NCI-H1436 treated with DMSO at 0.1 percent for 48 hours (cell line): Measurements from ENCODE around the gene CNOT6.
"Not testable (repeated sequence)": the region's sequence is repeated elsewhere in the genome, so short reads cannot be mapped to it uniquely, and the experiment has no call there.

ENCODE experiments used
- DNase-seq: peaks from one replicate; lab custom pipeline; 2025; lab: John Stamatoyannopoulos, UW

CNOT6 gene

DNA sequence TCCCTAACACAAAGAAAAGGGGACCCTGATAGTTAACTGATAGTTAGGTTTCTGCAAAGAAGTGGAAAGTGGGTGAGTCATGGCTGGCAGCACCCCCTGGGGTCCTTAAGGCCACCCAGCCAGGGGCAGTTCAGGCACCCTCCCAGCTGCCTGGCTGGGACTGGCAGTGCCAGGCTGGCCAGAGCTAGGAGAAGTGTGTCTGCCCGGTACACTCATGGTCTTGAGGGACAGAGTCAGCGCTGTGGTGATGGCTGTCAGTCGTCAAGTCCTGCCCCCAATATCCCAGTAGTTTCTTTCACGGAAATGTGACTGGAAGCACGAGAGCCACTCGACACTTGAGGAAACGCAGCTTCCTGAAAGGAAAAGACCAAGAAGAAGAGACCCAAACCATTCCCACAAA lies 22.3 kb upstream of the CNOT6 start:
- no peak for DNase-seq

GRCh38 chr5:180472269-180472668 lies 21.9 kb upstream of the CNOT6 start:
- no peak for DNase-seq

DNA sequence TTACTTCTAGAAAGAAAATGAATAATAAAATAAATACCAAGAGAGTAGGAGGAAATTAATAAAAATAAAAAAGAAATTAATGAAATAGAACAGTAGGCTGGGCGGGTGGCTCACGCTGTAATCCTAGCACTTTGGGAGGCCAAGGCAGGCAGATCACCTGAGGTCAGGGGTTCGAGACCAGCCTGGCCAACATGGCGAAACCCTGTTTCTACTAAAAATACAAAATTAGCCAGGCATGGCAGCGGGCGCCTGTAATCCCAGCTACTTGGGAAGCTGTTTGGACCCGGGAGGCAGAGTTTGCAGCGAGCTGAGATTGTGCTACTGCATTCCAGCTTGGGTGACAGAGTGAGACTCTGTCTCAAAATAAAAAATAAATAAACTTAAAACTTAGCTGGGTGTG lies 20.8 kb upstream of the CNOT6 start:
- not testable (repeated sequence) for DNase-seq

DNA sequence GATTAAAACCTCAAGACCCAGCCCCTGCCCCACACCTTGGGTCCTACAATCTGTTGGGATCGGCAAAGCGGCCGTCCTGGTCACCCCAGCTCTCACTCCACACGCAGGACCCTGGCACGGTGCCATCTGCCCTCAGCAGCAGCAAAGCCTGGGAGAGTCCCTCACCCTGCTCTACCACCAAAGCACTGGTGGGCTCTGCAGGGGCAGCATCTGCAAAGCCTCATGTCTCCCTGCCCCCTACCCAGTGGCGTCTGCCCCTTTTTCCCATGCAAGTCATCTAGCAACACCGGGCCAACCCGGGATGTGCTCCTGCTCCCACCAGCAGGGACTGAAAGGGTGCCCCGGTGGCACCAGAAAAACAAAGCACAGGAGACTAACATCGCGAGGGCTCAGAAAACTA lies 19.6 kb upstream of the CNOT6 start:
- no peak for DNase-seq

DNA sequence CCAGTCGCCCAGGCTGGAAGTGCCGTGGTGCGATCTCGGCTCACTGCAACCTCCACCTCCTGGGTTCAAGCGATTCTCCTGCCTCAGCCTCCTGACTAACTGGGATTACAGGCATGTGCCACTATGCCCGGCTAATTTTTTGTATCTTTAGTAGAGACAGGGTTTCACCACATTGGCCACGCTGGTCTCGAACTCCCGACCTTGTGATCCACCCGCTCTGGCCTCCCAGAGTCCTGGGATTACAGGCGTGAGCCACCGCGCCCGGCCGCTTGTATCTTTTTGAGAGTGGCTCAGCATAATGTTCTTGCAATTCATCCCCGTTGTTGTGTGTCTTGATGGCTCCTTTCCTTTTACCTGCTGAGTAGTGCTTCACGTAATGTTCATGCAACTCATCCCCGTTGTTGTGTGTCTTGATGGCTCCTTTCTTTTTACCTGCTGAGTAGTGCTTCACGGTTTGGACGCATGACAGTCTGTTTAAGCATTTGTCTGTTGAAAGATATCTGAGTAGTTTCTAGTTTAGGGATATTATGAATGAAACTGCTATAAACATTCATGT lies 18.1 kb upstream of the CNOT6 start:
- not testable (repeated sequence) for DNase-seq

GRCh38 chr5:180484813-180485212 lies 9.4 kb upstream of the CNOT6 start:
- no peak for DNase-seq

- DNase-seq = no peak
These were observed 7.5 kb upstream of the CNOT6 start for GRCh38 chr5:180486636-180487149.

DNA sequence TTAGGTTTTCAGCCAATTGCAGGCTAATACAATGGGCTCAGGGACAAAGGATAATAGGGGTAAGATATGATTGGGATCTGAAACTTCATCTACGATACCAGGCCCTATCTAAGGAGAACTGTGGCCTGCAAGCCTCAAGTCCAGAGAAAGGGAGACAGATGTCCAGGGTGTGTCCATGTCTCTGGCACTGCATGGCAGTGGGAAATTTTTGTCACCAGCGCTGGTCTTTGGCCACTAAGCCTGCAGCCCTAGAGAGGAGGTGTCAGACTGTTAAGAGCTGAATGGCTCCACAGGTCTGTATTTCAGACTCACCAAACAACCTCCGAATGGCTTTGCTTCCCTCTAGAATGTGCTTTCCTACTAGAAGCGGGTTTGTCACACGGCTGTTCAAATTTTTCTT lies 6.6 kb upstream of the CNOT6 start:
- no peak for DNase-seq

GRCh38 chr5:180491496-180491895 lies 2.7 kb upstream of the CNOT6 start:
- DNase-seq = no peak

GRCh38 chr5:180492226-180492903 lies 1.8 kb upstream of the CNOT6 start:
- DNase-seq = no peak

DNA sequence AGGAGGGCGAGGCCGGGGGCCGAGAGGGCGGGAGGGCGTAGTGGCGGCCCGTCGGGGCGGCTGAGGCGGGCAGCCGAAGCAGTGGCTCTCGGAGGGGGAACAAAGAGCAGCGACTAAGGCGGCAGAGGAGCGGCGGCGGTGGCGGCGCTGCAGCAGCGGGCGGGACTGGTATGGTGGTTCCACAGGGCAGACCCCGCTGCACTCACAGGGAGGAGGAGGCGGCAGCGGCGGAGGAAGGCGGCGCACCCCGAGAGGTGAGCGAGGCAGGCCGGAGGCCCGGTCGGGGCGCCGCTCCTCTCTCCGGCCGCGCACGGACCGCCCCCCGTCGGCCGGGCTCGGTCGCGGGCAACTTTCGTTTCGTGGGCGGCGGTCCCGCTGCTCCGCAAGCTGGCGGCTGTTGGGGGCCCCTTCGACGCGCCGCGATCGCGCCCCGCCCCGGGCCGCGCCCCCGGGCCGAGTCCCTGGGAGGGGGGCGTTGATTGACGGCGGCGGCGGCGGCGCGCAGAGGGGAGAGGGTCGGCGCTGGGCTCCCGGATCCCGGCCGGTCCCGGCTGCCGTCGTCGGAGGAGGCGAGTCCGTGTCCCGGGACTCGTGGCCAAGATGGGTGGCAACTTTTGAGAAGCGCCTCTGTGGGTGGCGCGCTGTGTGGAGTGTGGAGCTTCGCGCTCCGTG lies 467 bp downstream of the CNOT6 start:
- DNase-seq = no peak

- no peak for DNase-seq
These were observed 1.1 kb downstream of the CNOT6 start for GRCh38 chr5:180495292-180495691.

- no peak for DNase-seq
These were observed 2.0 kb downstream of the CNOT6 start for GRCh38 chr5:180495991-180496741.

DNA sequence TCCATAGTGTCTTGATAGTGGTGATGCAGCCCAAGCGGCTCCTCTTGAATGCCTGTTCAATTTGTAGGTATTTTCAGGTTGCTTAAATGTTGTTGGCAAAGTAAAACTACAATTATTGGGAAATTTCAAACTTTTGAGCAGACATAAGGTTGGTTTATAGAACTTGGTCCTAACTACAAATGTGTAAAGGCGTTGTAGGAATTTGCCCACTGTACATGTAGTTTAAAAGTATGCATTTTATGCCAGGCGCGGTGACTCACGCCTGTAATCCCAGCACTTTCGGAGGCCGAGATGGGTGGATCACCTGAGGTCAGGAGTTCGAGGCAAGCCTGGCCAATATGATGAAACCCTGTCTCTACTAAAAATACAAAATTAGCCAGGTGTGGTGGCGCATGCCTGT lies 2.6 kb downstream of the CNOT6 start:
- DNase-seq = not testable (repeated sequence)

DNA sequence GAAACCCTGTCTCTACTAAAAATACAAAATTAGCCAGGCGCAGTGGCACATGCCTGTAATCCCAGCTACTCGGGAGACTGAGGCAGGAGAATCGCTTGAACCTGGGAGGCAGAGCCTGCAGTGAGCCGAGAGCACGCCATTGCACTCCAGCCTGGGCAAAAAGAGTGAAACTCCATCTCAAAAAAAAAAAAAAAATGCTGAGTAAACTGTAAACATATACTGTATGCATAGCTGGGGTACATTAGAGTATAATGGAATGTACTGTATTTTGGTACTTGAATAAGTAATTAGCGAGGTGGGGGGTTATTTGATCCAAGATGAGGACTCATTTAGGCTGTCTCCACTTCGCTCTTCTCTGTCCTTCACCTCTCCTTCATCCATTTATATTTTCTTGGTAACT lies 3.7 kb downstream of the CNOT6 start:
- DNase-seq = not testable (repeated sequence)

- no peak for DNase-seq
These were observed 4.2 kb downstream of the CNOT6 start for GRCh38 chr5:180498378-180498777.

- no peak for DNase-seq
These were observed 5.5 kb downstream of the CNOT6 start for GRCh38 chr5:180499684-180500083.

- DNase-seq = not testable (repeated sequence)
These were observed 6.1 kb downstream of the CNOT6 start for GRCh38 chr5:180500300-180500699.

GRCh38 chr5:180507661-180508060 lies 13.5 kb downstream of the CNOT6 start:
- DNase-seq = no peak

DNA sequence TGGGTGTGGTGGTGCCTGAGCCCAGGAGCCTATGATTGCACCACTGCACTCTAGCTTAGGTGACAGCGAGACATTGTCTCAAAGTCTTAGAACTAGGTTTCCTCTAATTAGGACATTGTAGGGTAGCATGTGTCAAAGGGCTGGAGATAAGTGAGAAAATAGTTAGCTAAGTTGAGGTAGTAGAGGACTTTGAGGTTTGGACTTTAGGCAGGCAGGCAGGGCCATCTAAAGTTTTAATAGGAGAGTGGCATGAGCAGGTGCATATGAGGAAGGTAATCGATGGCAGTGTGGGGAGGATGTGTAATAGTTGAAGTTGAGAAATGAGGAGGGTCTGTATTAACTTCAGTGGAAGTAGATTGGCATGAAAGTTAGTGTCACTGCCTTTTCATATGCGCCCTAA lies 21.1 kb downstream of the CNOT6 start:
- DNase-seq = no peak

DNA sequence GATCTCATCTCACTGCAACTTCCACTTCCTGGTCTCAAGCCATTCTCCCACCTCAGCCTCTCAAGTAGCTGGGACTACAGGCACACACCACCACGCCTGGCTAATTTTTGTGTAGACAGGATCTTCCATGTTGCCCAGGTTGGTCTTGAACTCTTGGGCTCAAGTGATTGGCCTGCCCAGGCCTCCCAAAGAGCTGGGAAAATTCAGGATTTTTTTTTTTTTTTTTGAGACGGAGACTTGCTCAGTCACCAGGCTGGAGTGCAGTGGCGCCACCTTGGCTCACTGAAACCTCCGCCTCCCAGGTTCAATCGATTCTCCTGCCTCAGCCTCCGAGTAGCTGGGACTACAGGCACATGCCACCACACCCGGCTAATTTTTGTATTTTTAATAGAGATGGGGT lies 21.8 kb downstream of the CNOT6 start:
- not testable (repeated sequence) for DNase-seq

- no peak for DNase-seq
These were observed 22.3 kb downstream of the CNOT6 start for GRCh38 chr5:180516440-180516839.

GRCh38 chr5:180519098-180519497 lies 24.9 kb downstream of the CNOT6 start:
- no peak for DNase-seq
